GM10248 (cell line): ENCODE measurements around the gene DAAM1.

Source experiments
- CTCF ChIA-PET: fragments of 300-600 bp; sonication (Branson Sonifier 250); formaldehyde crosslinking; extraction: SDS; loops from one replicate; lab custom pipeline; 2021; ENCODE audit warnings: antibody characterized with exemption; lab: Yijun Ruan, JAX
- POLR2A ChIA-PET: fragments of 350-650 bp; sonication (Branson Sonifier 250); formaldehyde crosslinking; extraction: SDS; loops from one replicate; lab custom pipeline; 2020; ENCODE audit warnings: antibody characterized with exemption; lab: Yijun Ruan, JAX
- DNase-seq: peaks from one replicate; pipeline ENCODE4 v3.0.0; 2012; ENCODE audit errors: extremely low spot score
- CTCF ChIP-seq: IDR thresholded peaks from 2 replicates; pipeline ENCODE4 v1.5.1; 2012; ENCODE audit warnings: mild to moderate bottlenecking, low read depth; ENCODE audit errors: extremely low read depth, missing control alignments, control extremely low read depth

The DAAM1 gene

GRCh38 chr14:59344016-59344415 lies 155.5 kb downstream of the DAAM1 start:
- ChIA-PET CTCF (interaction anchor here (1.2 to 2.2 kb wide), 3 partner anchors 9 to 29 kb away, joined by 4 to 8 read pairs (median 4); no protein-coding TSS in a partner anchor), POLR2A (no interaction called here)

GRCh38 chr14:59344691-59345455 lies 156.4 kb downstream of the DAAM1 start:
- CTCF ChIA-PET, result interaction anchor here (1.2 to 2.2 kb wide), 3 partner anchors 9 to 28 kb away, joined by 4 to 8 read pairs (median 4); no protein-coding TSS in a partner anchor
- TF ChIP-seq CTCF, result no peak
- POLR2A ChIA-PET, result no interaction called here
- no peak for DNase-seq

More at GRCh38 chr14:59344016-59344415, 155.5 kb downstream of the DAAM1 start:
- TF ChIP-seq CTCF, result no peak
- DNase-seq, result no peak

GRCh38 chr14:59346329-59346728 lies 157.9 kb downstream of the DAAM1 start:
- DNase-seq, result no peak
- ChIA-PET CTCF (interaction anchor here (2.2 kb wide), 1 partner anchor 11 kb away, joined by 8 read pairs; no protein-coding TSS in a partner anchor), POLR2A (no interaction called here)
- no peak for TF ChIP-seq CTCF

- ChIA-PET CTCF (no interaction called here), POLR2A (no interaction called here)
- TF ChIP-seq CTCF, result no peak
- no peak for DNase-seq
Measured at GRCh38 chr14:59346796-59347510, 158.5 kb downstream of the DAAM1 start.

DNA sequence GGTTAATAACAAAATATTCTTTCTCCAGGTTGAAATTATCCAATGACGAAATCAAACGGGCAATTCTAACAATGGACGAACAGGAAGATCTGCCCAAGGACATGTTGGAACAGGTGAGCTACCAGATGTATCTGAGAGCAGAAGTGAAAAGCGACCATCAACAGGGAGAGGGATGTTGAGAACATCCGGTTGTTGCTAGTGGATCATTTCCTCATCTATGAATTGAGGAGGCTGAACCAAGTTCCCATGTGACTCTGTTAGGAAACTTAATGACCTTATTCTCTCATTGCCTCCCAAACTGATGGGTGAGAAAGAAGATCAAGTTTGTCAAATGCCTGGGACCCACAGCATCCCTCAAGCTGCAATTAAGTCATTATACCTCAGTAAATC lies 159.0 kb downstream of the DAAM1 start:
- no peak for DNase-seq
- ChIA-PET POLR2A (no interaction called here), CTCF (no interaction called here)
- no peak for TF ChIP-seq CTCF

DNA sequence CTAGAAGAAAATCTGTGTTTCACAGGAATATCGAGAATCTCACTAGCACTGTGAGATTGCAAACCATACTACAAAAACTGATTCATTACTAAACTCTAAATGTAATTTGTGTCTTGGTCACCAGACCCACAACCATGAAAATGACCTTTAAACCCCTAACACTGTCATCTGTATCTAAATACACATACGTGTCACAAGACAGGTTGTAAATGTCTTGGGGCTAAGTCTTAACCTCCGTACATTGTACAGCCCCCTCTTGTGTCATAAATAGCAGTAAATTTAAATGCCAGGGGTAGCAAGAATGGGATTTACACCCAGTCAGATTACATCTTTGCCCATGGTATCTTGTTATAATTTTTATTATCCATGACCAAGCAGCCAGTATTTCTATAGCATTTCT lies 159.4 kb downstream of the DAAM1 start:
- no peak for TF ChIP-seq CTCF
- DNase-seq, result no peak
- ChIA-PET POLR2A (no interaction called here), CTCF (no interaction called here)
